Suprapubic skin (tissue), 3 donors: ENCODE data around the gene SMARCC2.

Experiments used
- CTCF ChIP-seq, 2 donors: fragments of 200-600 bp in 1 of 2; fragments of 450-650 bp in 1 of 2; sonication (generic) in 1 of 2; IDR thresholded peaks; one replicate each; pipeline ENCODE4 v1.5.1; 2016 to 2019; ENCODE audit warnings: antibody characterized with exemption in 2 of 2, mild to moderate bottlenecking in 1 of 2, moderate library complexity in 1 of 2
- POLR2A ChIP-seq, 2 donors: fragments of 450-650 bp; IDR thresholded peaks; one replicate each; pipeline ENCODE4 v1.6.1; 2017; ENCODE audit warnings: antibody characterized with exemption in 2 of 2, mild to moderate bottlenecking in 2 of 2, moderate library complexity in 2 of 2

GRCh38 chr12:56124133-56124532, 65.2 kb downstream of the SMARCC2 start:
- TF ChIP-seq CTCF (IDR thresholded peaks at IDR 0.05) (no peak), POLR2A (IDR thresholded peaks at IDR 0.05) (no peak)
